GM18867 (cell line): Measurements from ENCODE around the gene FAM217B.

Source experiments
- ATAC-seq: cut with Tn5 transposase; IDR thresholded peaks from one replicate; pipeline ENCODE4 v1.9.1; 2021; ENCODE audit warnings: mild to moderate bottlenecking, moderate library complexity; ENCODE audit not compliant: unreplicated experiment

The FAM217B gene

GRCh38 chr20:59972037-59972801, 32.0 kb downstream of the FAM217B start:
- no peak for ATAC-seq

GRCh38 chr20:59976156-59976782, 36.1 kb downstream of the FAM217B start:
- no peak for ATAC-seq

GRCh38 chr20:59977086-59977485, 36.9 kb downstream of the FAM217B start:
- no peak for ATAC-seq

GRCh38 chr20:59983076-59983475, 42.9 kb downstream of the FAM217B start:
- no peak for ATAC-seq

- ATAC-seq, result no peak
Measured at GRCh38 chr20:59984541-59984940, 44.4 kb downstream of the FAM217B start.

- ATAC-seq, result no peak
Measured at GRCh38 chr20:59985164-59985563, 45.0 kb downstream of the FAM217B start.

GRCh38 chr20:59985864-59986263, 45.7 kb downstream of the FAM217B start:
- ATAC-seq, result no peak

GRCh38 chr20:59987135-59987534, 46.9 kb downstream of the FAM217B start:
- no peak for ATAC-seq

GRCh38 chr20:59988141-59988540, 48.0 kb downstream of the FAM217B start:
- no peak for ATAC-seq

- no peak for ATAC-seq
Measured at GRCh38 chr20:59992526-59993084, 52.4 kb downstream of the FAM217B start.

- no peak for ATAC-seq
Measured at GRCh38 chr20:59993736-59994430, 53.7 kb downstream of the FAM217B start.

- no peak for ATAC-seq
Measured at GRCh38 chr20:59994697-59995122, 54.5 kb downstream of the FAM217B start.

- ATAC-seq, result no peak
Measured at GRCh38 chr20:59996108-59996507, 55.9 kb downstream of the FAM217B start.

GRCh38 chr20:59997896-59998295, 57.7 kb downstream of the FAM217B start:
- no peak for ATAC-seq
